ENCODE results near the gene AEBP2. TPM values are rescaled to one million over a fixed set of nuclear protein-coding genes. Genes with fewer than 3 reads are reported as not detected.

The AEBP2 gene
- total and polyA plus RNA-seq, 2 of the 4 experiments (the other 2 are of a cell fraction): 15.5 to 21.7 TPM

DNA sequence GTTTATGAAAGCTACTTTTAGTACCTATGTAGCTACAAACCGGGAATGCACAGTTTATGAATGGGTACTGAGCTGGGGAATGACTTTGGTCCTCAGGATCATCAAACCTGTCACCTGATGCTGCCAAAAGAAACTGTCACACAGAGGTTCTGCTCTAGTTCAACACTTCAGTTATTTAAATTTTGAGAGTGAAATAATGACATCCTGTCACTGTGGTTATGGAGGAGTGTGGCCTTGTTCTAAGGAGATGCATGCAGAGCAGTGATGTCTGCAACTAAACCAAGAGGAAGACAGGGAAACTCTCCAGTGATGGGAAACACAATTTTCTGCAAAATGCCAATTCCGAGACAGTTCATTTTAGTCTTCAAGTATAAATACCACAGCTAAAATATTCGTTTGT, 4.8 kb upstream of the AEBP2 start:
- Histone ChIP-seq H4K91ac (ENCODE audit: insufficient read depth, low read depth, low read length) (no peak overlapping the region), H3K23ac (ENCODE audit: low read depth, low read length) (no peak overlapping the region), H3K27ac (ENCODE audit: insufficient read depth, low read length) (no peak overlapping the region), H3K4me3 (ENCODE audit: insufficient read depth, low read depth, low read length) (no peak overlapping the region), H4K8ac (ENCODE audit: low read depth in 2 of 2, low read length in 2 of 2) (0 out of 4 replicates have a peak overlapping the region, but pooled peaks of 1 of the 2 experiments have one; percentile 2), H3K56ac (ENCODE audit: extremely low read depth, insufficient read depth, low read length) (no peak overlapping the region), H3K4me2 (ENCODE audit: low read depth, low read length) (no peak overlapping the region), H3K18ac (ENCODE audit: low read depth, low read length) (no peak overlapping the region), H3K9me3 (ENCODE audit: control insufficient read depth, insufficient read depth, low read length) (no peaks in the 10 kb centered on the region), H2AK5ac (ENCODE audit: low read depth, low read length) (no peak overlapping the region), H3K36me3 (ENCODE audit: control insufficient read depth, insufficient read depth, low read length) (no peaks in the 10 kb centered on the region), H4K20me1 (ENCODE audit: insufficient read depth, low read length) (no peaks in the 10 kb centered on the region), H3K14ac (replicated peaks; ENCODE audit: low read depth, low read length) (no peak overlapping the region), H3K79me1 (ENCODE audit: low read depth in 1 of 2, low read length in 2 of 2) (no peaks in the 10 kb centered on the region), H3K9ac (ENCODE audit: low read depth, low read length) (no peak overlapping the region), H2BK120ac (ENCODE audit: low read depth, low read length) (no peak overlapping the region), H3K4me1 (ENCODE audit: control insufficient read depth, insufficient read depth, low read length) (peaks cover 9% of the 10 kb centered on the region), H3K9me1 (ENCODE audit: insufficient read depth, low read length) (peaks cover 6% of the 10 kb centered on the region; the same call in 1 of the 2 replicates), H3K27me3 (ENCODE audit: control insufficient read depth, insufficient read depth, low read length) (no peaks in the 10 kb centered on the region), H4K5ac (ENCODE audit: low read depth, low read length) (no peak overlapping the region), H3K4ac (ENCODE audit: low read depth, low read length) (no peak overlapping the region), H2BK20ac (ENCODE audit: low read depth, low read length) (no peak overlapping the region), H2AFZ (replicated peaks; ENCODE audit: low read length, poor library complexity) (no peak overlapping the region), H2BK15ac (ENCODE audit: low read depth, low read length) (no peak overlapping the region), H2AK9ac (replicated peaks; ENCODE audit: low read depth, low read length, poor library complexity) (no peak overlapping the region), H2BK5ac (ENCODE audit: low read depth, low read length, poor library complexity, severe bottlenecking) (no peak overlapping the region)
- DNase-seq (no peak), ATAC-seq (ENCODE audit: low read depth) (no peak)
- in situ Hi-C loops (cut with MboI; ENCODE audit: low sequenced_read_pairs) (loop anchor here (10.0 kb wide), 1 partner anchor 60 kb away; no protein-coding TSS in a partner anchor), dilution Hi-C loops (cut with HindIII; ENCODE audit: low sequenced_read_pairs, unreplicated experiment) (no loop called here), intact Hi-C loops (cut with micrococcal nuclease) (no loop called here)
- CTCF ChIA-PET: interaction anchor here (0.6 kb wide), 1 partner anchor 19 kb away, joined by 4 read pairs; no protein-coding TSS in a partner anchor
- POLR2A ChIA-PET (ENCODE audit: unreplicated experiment): no interaction called here
- no peak for TF ChIP-seq CHD1 (IDR thresholded peaks at IDR 0.05; ENCODE audit: low read depth, low read length)
- no peak for TF ChIP-seq MXI1 (IDR thresholded peaks at IDR 0.05; ENCODE audit: borderline replicate concordance, low read depth, low read length)
- no peak for TF ChIP-seq MAFK (IDR thresholded peaks at IDR 0.05; ENCODE audit: low read depth, low read length)
- TF ChIP-seq RAD21 (IDR thresholded peaks at IDR 0.05; ENCODE audit: low read length): no peak
- no peak for TF ChIP-seq USF2 (IDR thresholded peaks at IDR 0.05; ENCODE audit: low read depth, low read length)
- no peak for TF ChIP-seq CEBPB (IDR thresholded peaks at IDR 0.05; ENCODE audit: low read depth, low read length)
- TF ChIP-seq, protein P1, sequence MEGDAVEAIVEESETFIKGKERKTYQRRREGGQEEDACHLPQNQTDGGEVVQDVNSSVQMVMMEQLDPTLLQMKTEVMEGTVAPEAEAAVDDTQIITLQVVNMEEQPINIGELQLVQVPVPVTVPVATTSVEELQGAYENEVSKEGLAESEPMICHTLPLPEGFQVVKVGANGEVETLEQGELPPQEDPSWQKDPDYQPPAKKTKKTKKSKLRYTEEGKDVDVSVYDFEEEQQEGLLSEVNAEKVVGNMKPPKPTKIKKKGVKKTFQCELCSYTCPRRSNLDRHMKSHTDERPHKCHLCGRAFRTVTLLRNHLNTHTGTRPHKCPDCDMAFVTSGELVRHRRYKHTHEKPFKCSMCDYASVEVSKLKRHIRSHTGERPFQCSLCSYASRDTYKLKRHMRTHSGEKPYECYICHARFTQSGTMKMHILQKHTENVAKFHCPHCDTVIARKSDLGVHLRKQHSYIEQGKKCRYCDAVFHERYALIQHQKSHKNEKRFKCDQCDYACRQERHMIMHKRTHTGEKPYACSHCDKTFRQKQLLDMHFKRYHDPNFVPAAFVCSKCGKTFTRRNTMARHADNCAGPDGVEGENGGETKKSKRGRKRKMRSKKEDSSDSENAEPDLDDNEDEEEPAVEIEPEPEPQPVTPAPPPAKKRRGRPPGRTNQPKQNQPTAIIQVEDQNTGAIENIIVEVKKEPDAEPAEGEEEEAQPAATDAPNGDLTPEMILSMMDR (conservative IDR thresholded peaks at IDR 0.05; ENCODE audit: low read depth, low read length): no peak
- no peak for TF ChIP-seq RFX5 (IDR thresholded peaks at IDR 0.05; ENCODE audit: low read depth, low read length)
- no CpG with 5 or more reads among the region's 3 CpGs for WGBS, 2 experiments (ENCODE audit: extremely low coverage in 2 of 2, insufficient read length in 1 of 2)
- BruUV-seq (replicated peaks): no TSS peak

Data from IMR-90 (cell line).